Measurements from ENCODE around the gene ART4.

- no peak for TF ChIP-seq CTCF (IDR thresholded peaks at IDR 0.05; ENCODE audit: insufficient read depth, low read length)
- TF ChIP-seq REST (IDR thresholded peaks at IDR 0.05; ENCODE audit: insufficient replicate concordance, low read depth), result no peak
- TF ChIP-seq GABPA (IDR thresholded peaks at IDR 0.05; ENCODE audit: low read depth), result no peak
These were observed 30.3 kb upstream of the ART4 start for GRCh38 chr12:14873440-14874185.
